Subcutaneous abdominal adipose tissue (tissue), 5 donors: Measurements from ENCODE around the gene CDYL2.
"Not testable (repeated sequence)": the region's sequence is repeated elsewhere in the genome, so short reads cannot be mapped to it uniquely, and the experiment has no call there.

Experiments used
- H3K27ac ChIP-seq: one replicate; pipeline ENCODE4 v1.7.0; 2013; ENCODE audit warnings: low read depth, mild to moderate bottlenecking, inconsistent platforms, low read length, moderate library complexity
- H3K27me3 ChIP-seq, 5 donors: one replicate each; pipeline ENCODE4 v1.7.0; 2013; ENCODE audit warnings: low read length in 5 of 5, inconsistent platforms in 1 of 5; ENCODE audit not compliant: control insufficient read depth in 5 of 5, insufficient read depth in 4 of 5
- H3K36me3 ChIP-seq, 5 donors: one replicate each; pipeline ENCODE4 v1.7.0; 2013; ENCODE audit warnings: low read length in 5 of 5; ENCODE audit not compliant: control insufficient read depth in 5 of 5, insufficient read depth in 5 of 5
- H3K4me1 ChIP-seq, 5 donors: one replicate each; pipeline ENCODE4 v1.7.0; 2013; ENCODE audit warnings: low read length in 5 of 5, mild to moderate bottlenecking in 3 of 5, moderate library complexity in 1 of 5; ENCODE audit not compliant: control insufficient read depth in 5 of 5, insufficient read depth in 5 of 5
- H3K4me3 ChIP-seq, 5 donors: one replicate each; pipeline ENCODE4 v1.7.0; 2013; ENCODE audit warnings: low read length in 5 of 5, low read depth in 1 of 5
- H3K9ac ChIP-seq, 5 donors: one replicate each; pipeline ENCODE4 v1.7.0; 2013; ENCODE audit warnings: low read length in 5 of 5, mild to moderate bottlenecking in 4 of 5, moderate library complexity in 3 of 5
- H3K9me3 ChIP-seq, 5 donors: one replicate each; pipeline ENCODE4 v1.7.0; 2013; ENCODE audit warnings: low read length in 5 of 5; ENCODE audit not compliant: control insufficient read depth in 5 of 5
- donor health status: healthy.
- donor health status: healthy.
- donor health status: healthy.
- donor health status: healthy.
- donor health status: healthy.

Gene CDYL2

GRCh38 chr16:80656161-80656560 lies 148.2 kb downstream of the CDYL2 start:
- Histone ChIP-seq H3K9me3 (peaks cover 2 to 10% (median 7%) of the 10 kb centered on the region in 5 donors), H3K36me3 (no peaks in the 10 kb centered on the region), H3K9ac (no peak overlapping the region), H3K4me1 (peaks cover 0 to 3% (median 3%) of the 10 kb centered on the region in 5 donors), H3K27me3 (no peaks in the 10 kb centered on the region), H3K27ac (no peak overlapping the region), H3K4me3 (no peak overlapping the region)

DNA sequence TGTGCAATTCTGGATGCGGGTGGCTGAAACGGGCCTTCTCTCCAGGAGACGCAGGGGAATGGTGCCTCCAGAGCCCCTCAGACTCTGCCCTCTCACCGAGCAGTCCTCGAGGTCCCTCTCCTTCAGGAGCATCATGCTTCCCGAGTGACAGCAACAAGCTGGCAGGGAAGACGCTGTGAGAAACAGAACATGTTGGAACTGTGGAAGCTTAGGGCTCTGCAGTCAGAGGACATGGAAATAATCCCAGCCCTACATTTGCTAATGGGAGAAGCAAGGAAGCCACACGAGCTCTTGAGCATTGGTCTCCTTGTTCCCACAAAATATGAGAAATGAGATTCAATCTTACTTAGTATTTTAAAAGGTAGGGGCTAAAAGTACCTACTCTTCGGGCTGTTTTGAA lies 148.6 kb downstream of the CDYL2 start:
- peaks cover 2 to 6% (median 4%) of the 10 kb centered on the region in 5 donors for H3K9me3 ChIP-seq
- H3K27me3 ChIP-seq, result no peaks in the 10 kb centered on the region
- H3K4me1 ChIP-seq, result peaks cover 0 to 3% (median 3%) of the 10 kb centered on the region in 5 donors
- no peak overlapping the region for H3K4me3 ChIP-seq
- no peak overlapping the region for H3K9ac ChIP-seq
- H3K36me3 ChIP-seq, result no peaks in the 10 kb centered on the region
- no peak overlapping the region for H3K27ac ChIP-seq

DNA sequence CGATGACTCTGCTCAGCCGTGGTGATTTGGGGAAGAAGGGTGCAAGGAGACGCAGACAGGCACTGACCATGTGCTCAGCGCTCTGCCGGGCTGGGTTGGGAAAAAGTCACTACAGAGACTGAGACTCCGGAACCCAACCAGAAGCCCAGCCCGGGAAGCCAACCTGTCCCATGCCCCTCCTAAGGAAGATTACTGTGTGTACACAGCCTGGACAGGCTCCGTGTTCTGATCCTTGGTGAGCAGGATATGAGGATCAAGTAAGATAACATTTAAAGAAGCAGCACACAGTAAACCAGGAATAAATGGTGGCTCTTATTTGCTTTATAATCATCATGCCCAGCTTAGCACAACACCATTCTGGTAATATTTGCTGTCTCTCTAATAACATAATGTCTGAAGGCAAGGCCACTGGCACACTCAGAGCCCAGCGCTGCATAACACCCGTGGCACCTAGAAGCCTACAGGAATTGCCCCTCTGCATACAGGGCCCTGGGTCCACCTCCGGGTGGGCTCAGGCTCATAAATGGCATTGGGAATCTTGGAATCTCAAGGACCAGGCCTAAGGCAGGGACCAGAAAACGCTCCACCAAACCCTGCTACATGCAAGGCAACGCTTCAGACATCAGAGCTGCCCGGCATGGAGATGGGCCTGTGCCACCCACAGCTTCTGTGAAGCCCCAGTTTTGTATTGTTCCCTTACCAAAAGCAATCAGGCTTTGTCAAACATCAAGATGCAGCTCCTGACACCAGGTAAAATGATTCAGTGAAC lies 150.1 kb downstream of the CDYL2 start:
- no peak overlapping the region for H3K27ac ChIP-seq
- no peaks in the 10 kb centered on the region for H3K36me3 ChIP-seq
- H3K9ac ChIP-seq, result no peak overlapping the region
- H3K4me1 ChIP-seq, result peaks cover 0 to 3% (median 3%) of the 10 kb centered on the region in 5 donors
- peaks cover 0 to 2% (median 0%) of the 10 kb centered on the region in 5 donors for H3K9me3 ChIP-seq
- no peaks in the 10 kb centered on the region for H3K27me3 ChIP-seq
- H3K4me3 ChIP-seq, result no peak overlapping the region

- no peak overlapping the region for H3K9ac ChIP-seq
- no peaks in the 10 kb centered on the region for H3K27me3 ChIP-seq
- H3K4me3 ChIP-seq, result no peak overlapping the region
- H3K36me3 ChIP-seq, result no peaks in the 10 kb centered on the region
- H3K4me1 ChIP-seq, result peaks cover 0 to 3% (median 3%) of the 10 kb centered on the region in 5 donors
- H3K27ac ChIP-seq, result no peak overlapping the region
- peaks cover 0 to 3% (median 2%) of the 10 kb centered on the region in 5 donors for H3K9me3 ChIP-seq
Measured at GRCh38 chr16:80652441-80652840, 152.0 kb downstream of the CDYL2 start.

DNA sequence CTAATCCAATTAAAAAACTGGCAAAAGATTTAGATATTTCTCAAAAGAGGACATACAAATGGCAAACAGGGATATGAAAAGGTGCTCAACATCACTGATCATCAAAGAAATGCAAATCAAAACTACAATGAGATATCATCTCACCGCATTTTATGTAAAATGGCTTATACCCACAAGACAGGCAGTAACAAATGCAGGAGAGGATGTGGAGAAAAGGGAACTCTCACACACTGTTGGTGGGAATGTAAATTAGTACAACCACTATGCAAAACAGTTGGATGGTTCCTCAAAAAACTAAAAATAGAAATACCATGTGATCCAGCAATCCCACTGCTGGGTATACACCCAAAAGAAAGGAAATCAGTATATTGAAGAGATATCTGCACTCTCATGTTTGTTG lies 154.1 kb downstream of the CDYL2 start:
- H3K9ac ChIP-seq, H3K9me3 ChIP-seq, H3K27ac ChIP-seq: not testable (repeated sequence)

DNA sequence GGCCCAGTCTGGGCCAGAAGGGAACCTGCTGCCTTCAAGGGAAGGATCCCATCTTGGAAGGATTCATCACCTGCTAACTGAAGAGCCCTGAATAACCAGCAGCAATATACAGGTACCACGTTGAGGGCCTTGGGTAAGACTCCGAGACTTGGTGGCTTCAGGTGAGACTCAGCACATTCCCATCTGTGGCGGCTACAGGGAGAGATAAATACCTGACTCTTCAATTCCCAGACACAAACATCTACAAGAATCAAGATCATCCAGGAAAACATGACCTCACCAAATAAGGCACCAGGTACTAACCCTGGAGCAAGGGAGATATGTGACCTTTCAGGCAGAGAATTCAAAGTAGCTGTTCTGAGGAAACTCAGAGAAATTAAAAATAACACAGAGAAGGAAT lies 164.1 kb downstream of the CDYL2 start:
- H3K9ac ChIP-seq, result no peak overlapping the region
- H3K36me3 ChIP-seq, result no peaks in the 10 kb centered on the region
- no peaks in the 10 kb centered on the region for H3K4me1 ChIP-seq
- H3K27me3 ChIP-seq, result no peaks in the 10 kb centered on the region
- peaks cover 0 to 6% (median 0%) of the 10 kb centered on the region in 5 donors for H3K9me3 ChIP-seq
- H3K27ac ChIP-seq, result no peak overlapping the region
- H3K4me3 ChIP-seq, result no peak overlapping the region

More for the DNA sequence above, 154.1 kb downstream of the CDYL2 start:
- H3K4me1 ChIP-seq, H3K27me3 ChIP-seq, H3K36me3 ChIP-seq, H3K4me3 ChIP-seq: not testable (repeated sequence)

GRCh38 chr16:80639636-80640035 lies 164.8 kb downstream of the CDYL2 start:
- Histone ChIP-seq H3K9ac (no peak overlapping the region), H3K4me3 (no peak overlapping the region), H3K27ac (no peak overlapping the region), H3K4me1 (no peaks in the 10 kb centered on the region), H3K27me3 (no peaks in the 10 kb centered on the region), H3K36me3 (no peaks in the 10 kb centered on the region), H3K9me3 (peaks cover 0 to 6% (median 0%) of the 10 kb centered on the region in 5 donors)

DNA sequence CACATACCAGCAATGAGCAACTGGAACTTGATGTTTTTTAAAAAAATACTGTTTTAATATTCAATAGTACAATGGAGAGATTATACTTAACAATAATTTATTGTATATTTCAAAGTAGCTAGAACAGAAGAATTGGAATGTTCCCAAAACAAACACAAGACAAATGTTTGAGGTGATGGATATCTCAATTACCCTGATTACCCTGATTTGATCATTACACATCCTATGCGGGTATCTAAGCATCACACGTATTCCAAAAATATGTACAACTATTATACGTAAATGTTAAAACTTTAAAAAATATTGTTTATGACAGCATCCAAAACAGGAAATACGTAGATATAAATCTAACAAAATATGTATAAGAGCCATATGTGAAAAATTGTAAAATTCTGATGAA lies 166.8 kb downstream of the CDYL2 start:
- no peaks in the 10 kb centered on the region for H3K4me1 ChIP-seq
- H3K9me3 ChIP-seq, result no peaks in the 10 kb centered on the region
- no peak overlapping the region for H3K4me3 ChIP-seq
- peaks cover 0 to 4% (median 2%) of the 10 kb centered on the region in 5 donors for H3K36me3 ChIP-seq
- no peak overlapping the region for H3K27ac ChIP-seq
- H3K9ac ChIP-seq, result no peak overlapping the region
- H3K27me3 ChIP-seq, result no peaks in the 10 kb centered on the region

GRCh38 chr16:80631581-80631980 lies 172.8 kb downstream of the CDYL2 start:
- H3K9me3 ChIP-seq, result peaks cover 0 to 6% (median 3%) of the 10 kb centered on the region in 5 donors
- peaks cover 0 to 22% (median 9%) of the 10 kb centered on the region in 5 donors for H3K36me3 ChIP-seq
- no peak overlapping the region for H3K27ac ChIP-seq
- H3K27me3 ChIP-seq, result no peaks in the 10 kb centered on the region
- H3K4me1 ChIP-seq, result no peaks in the 10 kb centered on the region
- no peak overlapping the region for H3K9ac ChIP-seq
- no peak overlapping the region for H3K4me3 ChIP-seq

DNA sequence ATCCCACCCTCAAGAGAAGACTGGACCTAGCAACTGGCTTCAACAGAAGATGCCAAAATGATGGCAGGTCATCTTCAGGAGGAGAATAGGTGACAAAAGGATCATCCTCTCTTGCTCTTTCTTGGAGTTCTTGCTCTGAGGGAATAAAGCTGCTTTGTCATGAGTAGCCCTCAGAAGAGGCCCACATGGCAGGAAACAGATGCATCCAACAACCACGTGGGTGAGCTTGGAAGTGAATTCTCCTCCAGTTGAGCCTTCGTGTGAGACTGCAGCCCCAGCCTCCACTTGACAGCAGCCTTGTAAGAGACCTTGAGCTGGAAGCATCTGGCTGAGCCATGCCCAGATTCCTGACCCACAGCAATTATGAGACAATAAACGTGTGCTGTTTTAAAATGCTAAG lies 176.1 kb downstream of the CDYL2 start:
- peaks cover 4 to 15% (median 9%) of the 10 kb centered on the region in 5 donors for H3K9me3 ChIP-seq
- H3K4me3 ChIP-seq, result no peak overlapping the region
- H3K36me3 ChIP-seq, result peaks cover 0 to 25% (median 9%) of the 10 kb centered on the region in 5 donors
- no peaks in the 10 kb centered on the region for H3K27me3 ChIP-seq
- no peak overlapping the region for H3K9ac ChIP-seq
- H3K4me1 ChIP-seq, result no peaks in the 10 kb centered on the region
- no peak overlapping the region for H3K27ac ChIP-seq
